ENCODE data around the gene SLC2A9.
"Not testable (repeated sequence)": the region's sequence is repeated elsewhere in the genome, so short reads cannot be mapped to it uniquely, and the experiment has no call there.

The SLC2A9 gene

DNA sequence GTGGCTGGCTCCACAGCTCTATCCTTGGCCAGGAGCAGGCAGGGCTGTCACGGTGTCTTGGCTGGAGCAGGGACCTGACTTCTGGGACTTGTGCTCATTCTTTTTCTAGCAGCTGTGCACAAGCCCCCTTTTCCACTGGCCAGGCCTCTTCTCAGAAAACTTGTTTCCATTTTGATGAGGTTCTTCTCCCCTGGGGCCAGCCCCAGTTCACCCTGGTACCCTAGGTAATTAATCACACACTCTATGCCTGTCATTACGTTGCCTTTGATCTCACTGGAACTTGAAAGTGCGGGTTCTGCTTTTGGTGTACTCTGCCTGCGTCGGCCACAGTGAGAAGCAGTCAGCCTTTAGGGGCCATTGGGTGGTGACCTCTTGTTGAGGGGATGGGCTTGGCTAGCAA is 213.2 kb downstream of the SLC2A9 start:
- no peak for DNase-seq

DNA sequence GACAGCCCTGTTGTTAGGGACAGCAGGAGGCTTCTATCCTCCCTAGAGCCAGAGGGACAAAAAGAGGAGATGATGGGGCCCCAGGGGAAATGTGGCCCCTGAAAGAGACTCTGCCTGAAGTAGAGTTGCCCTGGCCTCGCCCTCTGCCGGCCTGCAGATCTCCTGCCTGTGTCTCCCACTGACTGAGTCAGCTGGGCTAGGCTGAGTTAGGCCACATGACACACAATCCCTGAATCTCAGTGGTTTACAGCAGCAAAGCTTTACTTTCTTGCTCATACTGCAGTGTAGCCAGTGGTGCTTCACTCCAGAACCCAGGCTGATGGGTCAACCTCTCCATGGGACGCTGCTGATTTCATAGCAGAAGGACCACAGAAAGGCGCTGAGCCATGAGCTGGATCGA is 216.4 kb downstream of the SLC2A9 start:
- DNase-seq: no peak

DNA sequence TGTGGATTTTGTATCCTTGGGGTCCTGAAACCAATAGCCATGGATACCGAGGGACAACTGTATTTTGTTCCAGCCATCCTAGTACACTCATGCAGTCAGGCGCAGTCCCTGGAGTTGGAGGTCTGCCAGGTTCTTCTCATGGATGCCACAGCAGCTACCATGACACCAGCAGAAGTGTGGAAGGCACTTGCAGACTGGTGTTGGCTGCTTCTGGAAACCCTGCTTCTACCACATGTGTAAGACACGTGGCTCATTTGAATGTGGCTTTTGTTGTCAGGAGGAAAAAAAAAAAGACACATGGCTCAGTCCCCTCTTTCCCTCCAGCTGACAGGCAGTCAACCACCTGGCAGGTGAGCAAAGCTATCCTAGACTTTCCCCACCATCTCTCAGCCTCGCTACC is 220.4 kb downstream of the SLC2A9 start:
- no peak for DNase-seq

DNA sequence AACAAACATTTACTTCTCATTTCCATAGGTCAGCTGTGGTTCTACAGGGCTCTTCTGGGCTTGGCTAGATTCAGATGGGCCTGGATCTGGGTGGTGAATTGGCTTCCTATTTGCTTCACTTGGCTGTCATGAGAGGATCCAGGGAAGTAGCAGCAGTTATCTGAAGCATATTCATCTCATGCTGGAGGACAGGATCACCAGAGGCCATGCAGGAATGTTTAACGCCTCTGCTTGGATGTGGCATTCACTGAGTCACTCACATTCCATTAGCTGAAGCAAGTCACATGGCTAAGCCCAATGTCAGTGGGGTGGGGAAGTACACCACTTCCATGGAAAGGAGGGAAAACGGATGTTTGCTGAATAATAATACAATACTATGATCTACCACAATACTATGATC is 224.7 kb downstream of the SLC2A9 start:
- DNase-seq: not testable (repeated sequence)

DNA sequence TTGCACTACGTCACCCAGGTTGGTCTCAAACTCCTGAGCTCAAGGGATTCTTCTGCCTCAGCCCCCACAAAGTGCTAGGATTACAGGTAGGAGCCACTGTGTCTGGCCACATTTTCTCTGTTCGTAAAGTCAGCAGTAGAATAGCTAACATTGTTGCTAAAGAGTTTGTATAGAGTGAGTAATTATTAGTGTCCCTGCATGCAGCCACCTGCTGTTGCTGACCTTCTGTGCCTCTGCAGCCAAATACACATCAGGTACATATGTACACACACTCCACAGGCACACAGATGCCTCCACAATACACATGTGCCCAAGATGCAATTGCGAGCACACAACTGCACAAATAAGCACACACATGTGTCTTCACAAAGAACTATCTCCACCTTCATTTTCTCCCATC is 228.9 kb downstream of the SLC2A9 start:
- no peak for DNase-seq

DNA sequence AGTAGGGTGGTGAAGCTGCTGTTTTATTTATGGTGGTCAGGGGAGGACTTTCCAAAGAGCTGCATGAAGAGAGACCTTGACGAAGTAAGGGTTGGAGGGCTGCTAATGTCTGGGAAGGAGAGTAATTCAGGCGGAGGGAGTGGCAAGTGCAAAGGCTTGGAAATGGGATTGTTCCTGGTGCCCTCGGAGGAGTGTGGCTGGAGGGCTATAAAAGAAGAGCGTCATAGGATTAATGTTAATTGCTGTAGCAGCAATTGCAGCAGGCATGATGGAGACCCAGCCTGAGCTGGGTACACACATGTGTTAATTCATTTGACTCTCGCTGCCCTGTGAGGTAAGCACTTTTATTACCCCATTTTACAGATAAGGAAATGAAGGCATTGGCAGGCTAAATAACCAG is 235.4 kb downstream of the SLC2A9 start:
- DNase-seq: not testable (repeated sequence)

DNA sequence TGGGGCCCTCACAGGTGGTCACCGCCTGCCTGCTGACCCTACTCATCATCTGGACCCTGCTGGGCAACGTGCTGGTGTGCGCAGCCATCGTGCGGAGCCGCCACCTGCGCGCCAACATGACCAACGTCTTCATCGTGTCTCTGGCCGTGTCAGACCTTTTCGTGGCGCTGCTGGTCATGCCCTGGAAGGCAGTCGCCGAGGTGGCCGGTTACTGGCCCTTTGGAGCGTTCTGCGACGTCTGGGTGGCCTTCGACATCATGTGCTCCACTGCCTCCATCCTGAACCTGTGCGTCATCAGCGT is 239.2 kb downstream of the SLC2A9 start:
- no peak for DNase-seq

DNA sequence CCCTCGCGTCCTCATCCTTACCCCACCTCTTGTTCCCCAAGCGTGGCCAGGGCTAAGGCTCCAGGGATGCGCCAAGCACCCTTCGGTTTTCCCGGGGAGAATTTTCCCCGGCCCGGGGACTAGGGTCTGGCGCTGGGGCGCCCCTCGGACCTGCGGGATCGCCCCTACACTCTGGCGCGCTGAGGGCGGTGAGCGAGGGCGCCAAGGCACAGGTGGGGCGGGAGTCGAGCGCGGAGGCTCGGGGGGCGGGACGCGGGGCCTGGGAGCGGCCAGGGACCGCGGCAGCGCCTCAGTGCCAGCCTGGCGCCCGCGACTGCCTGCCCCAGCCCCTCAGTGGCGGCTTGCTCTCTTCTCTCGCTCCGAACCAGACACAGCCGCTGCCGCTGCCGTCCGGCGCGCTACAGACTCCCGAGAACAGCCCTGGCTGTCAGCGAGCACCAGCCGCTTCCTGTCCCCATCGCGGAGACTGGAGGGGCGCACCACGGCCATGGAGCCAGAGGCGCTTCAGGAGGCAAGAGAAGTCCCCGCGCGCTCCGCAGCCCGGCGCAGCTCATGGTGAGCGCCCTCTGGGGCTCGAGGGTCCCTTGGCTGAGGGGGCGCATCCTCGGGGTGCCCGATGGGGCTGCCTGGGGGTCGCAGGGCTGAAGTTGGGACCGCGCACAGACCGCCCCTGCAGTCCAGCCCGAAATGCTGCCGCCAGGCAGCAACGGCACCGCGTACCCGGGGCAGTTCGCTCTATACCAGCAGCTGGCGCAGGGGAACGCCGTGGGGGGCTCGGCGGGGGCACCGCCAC is 239.8 kb downstream of the SLC2A9 start, which contains the start of gene DRD5:
DRD5 (plus strand) TSS at position 292 of the 793 bp plus-strand sequence; CDS start at position 688, 396 bp downstream.
- DNase-seq: no peak

All from KG1 (cell line).